ENCODE data around the gene SPAG6.

DNA sequence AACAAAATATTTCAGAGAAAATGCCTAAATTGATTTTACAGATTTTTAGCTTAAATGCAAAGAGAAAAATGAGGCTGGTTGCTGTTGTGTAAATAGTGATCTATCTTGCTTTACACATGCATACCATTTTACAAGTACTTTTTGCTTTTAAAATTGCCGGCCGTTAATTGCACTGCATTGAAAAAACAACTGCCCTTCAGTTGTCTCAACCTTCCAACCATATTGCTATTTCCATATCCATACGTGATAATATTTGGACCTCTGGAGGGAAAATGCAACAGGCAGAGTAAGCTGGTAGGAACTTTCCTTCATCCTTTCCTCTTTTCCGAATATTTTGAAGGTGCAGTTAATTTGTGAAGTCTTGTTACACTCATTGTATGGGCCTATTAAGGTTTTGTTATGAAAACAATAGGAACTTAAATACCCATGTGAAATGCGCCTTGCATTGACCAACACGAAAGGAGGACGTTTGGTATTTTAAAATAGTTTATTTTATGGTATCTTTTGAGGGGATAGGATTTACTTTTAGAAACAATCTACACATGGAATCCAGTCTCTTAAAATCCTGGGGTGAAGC is 13.1 kb upstream of the SPAG6 start:
- TF ChIP-seq, protein P1, sequence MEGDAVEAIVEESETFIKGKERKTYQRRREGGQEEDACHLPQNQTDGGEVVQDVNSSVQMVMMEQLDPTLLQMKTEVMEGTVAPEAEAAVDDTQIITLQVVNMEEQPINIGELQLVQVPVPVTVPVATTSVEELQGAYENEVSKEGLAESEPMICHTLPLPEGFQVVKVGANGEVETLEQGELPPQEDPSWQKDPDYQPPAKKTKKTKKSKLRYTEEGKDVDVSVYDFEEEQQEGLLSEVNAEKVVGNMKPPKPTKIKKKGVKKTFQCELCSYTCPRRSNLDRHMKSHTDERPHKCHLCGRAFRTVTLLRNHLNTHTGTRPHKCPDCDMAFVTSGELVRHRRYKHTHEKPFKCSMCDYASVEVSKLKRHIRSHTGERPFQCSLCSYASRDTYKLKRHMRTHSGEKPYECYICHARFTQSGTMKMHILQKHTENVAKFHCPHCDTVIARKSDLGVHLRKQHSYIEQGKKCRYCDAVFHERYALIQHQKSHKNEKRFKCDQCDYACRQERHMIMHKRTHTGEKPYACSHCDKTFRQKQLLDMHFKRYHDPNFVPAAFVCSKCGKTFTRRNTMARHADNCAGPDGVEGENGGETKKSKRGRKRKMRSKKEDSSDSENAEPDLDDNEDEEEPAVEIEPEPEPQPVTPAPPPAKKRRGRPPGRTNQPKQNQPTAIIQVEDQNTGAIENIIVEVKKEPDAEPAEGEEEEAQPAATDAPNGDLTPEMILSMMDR (IDR thresholded peaks at IDR 0.05) = no peak
- TF ChIP-seq POLR2AphosphoS5 (IDR thresholded peaks at IDR 0.05) (no peak), EP300 (IDR thresholded peaks at IDR 0.05) (no peak), POLR2A (IDR thresholded peaks at IDR 0.05) (no peak)

All from upper lobe of left lung (tissue), 4 donors.